HFF-Myc (cell line): Measurements from ENCODE around the gene TSPAN9.

Source experiments
- DNase-seq: peaks from one replicate; pipeline ENCODE4 v3.0.0-alpha.2; 2011; ENCODE audit warnings: low read depth; ENCODE audit errors: extremely low read depth
- H3K4me3 ChIP-seq: replicated peaks from 2 replicates; pipeline ENCODE4 v1.5.1; 2011; ENCODE audit warnings: low read depth, mild to moderate bottlenecking, control low read depth, low read length
- CTCF ChIP-seq: IDR thresholded peaks from 2 replicates; pipeline ENCODE4 v1.5.1; 2012; ENCODE audit warnings: mild to moderate bottlenecking, low read depth, low read length, control low read depth; ENCODE audit errors: missing control alignments

The TSPAN9 gene

GRCh38 chr12:3106579-3106978, 29.4 kb downstream of the TSPAN9 start:
- H3K4me3 ChIP-seq, result no peak overlapping the region
- no peak for TF ChIP-seq CTCF
- DNase-seq, result no peak

- DNase-seq, result no peak
- TF ChIP-seq CTCF, result no peak
- H3K4me3 ChIP-seq, result no peak overlapping the region
These were observed 29.9 kb downstream of the TSPAN9 start for GRCh38 chr12:3107071-3107583.

GRCh38 chr12:3107954-3108353, 30.8 kb downstream of the TSPAN9 start:
- no peak overlapping the region for H3K4me3 ChIP-seq
- TF ChIP-seq CTCF, result no peak
- no peak for DNase-seq

- H3K4me3 ChIP-seq, result no peak overlapping the region
- DNase-seq, result no peak
- no peak for TF ChIP-seq CTCF
These were observed 33.4 kb downstream of the TSPAN9 start for GRCh38 chr12:3110578-3110977.

GRCh38 chr12:3113671-3114325, 36.6 kb downstream of the TSPAN9 start:
- no peak overlapping the region for H3K4me3 ChIP-seq
- DNase-seq, result no peak
- no peak for TF ChIP-seq CTCF

- no peak for DNase-seq
- TF ChIP-seq CTCF, result no peak
- no peak overlapping the region for H3K4me3 ChIP-seq
These were observed 37.5 kb downstream of the TSPAN9 start for GRCh38 chr12:3114671-3115070.

- no peak for DNase-seq
- TF ChIP-seq CTCF, result no peak
- H3K4me3 ChIP-seq, result no peak overlapping the region
These were observed 37.9 kb downstream of the TSPAN9 start for GRCh38 chr12:3115078-3115477.
